CD4-positive, alpha-beta T cell treated with Interleukin-4 for 1 hour (primary cell): ENCODE results near the gene BRMS1L.
"Not testable (repeated sequence)": the region's sequence is repeated elsewhere in the genome, so short reads cannot be mapped to it uniquely, and the experiment has no call there.

ENCODE experiments used
- DNase-seq, 2 donors: peaks; one replicate each; pipeline ENCODE4 v3.0.0-alpha.2; 2020 to 2022

BRMS1L gene

GRCh38 chr14:35826218-35826951, at the start of gene BRMS1L:
TSS of gene BRMS1L (plus strand) at chr14:35826338. CDS start at chr14:35826517, 179 bp downstream.
- peak; percentile 97 for DNase-seq

- no peak for DNase-seq
These were observed 49.3 kb upstream of the BRMS1L start for GRCh38 chr14:35776823-35777222.

- not testable (repeated sequence) for DNase-seq
These were observed 48.6 kb upstream of the BRMS1L start for GRCh38 chr14:35777550-35777949.

GRCh38 chr14:35779368-35779767, 46.8 kb upstream of the BRMS1L start:
- no peak for DNase-seq

- no peak for DNase-seq
These were observed 42.4 kb upstream of the BRMS1L start for GRCh38 chr14:35783699-35784098.

- DNase-seq, result no peak
These were observed 39.3 kb upstream of the BRMS1L start for GRCh38 chr14:35786856-35787255.

GRCh38 chr14:35789651-35790050, 36.5 kb upstream of the BRMS1L start:
- no peak for DNase-seq

GRCh38 chr14:35797796-35798195, 28.3 kb upstream of the BRMS1L start:
- no peak for DNase-seq

GRCh38 chr14:35806006-35806907, 19.9 kb upstream of the BRMS1L start:
- no peak for DNase-seq

GRCh38 chr14:35807131-35807961, 18.8 kb upstream of the BRMS1L start:
- no peak for DNase-seq

- DNase-seq, result peak in 1 of 2 donors; percentile 45
These were observed 18.0 kb upstream of the BRMS1L start for GRCh38 chr14:35808076-35808637.

- peak; percentile 97 to 98 for DNase-seq
These were observed 17.2 kb upstream of the BRMS1L start, which contains the start of gene RALGAPA1 for GRCh38 chr14:35808638-35809563. TSS of gene RALGAPA1 (minus strand) at chr14:35809295. CDS start at chr14:35808835, 460 bp downstream.

GRCh38 chr14:35809597-35809996, 16.5 kb upstream of the BRMS1L start:
- DNase-seq, result no peak

GRCh38 chr14:35810963-35811362, 15.2 kb upstream of the BRMS1L start:
- no peak for DNase-seq

GRCh38 chr14:35814371-35815005, 11.7 kb upstream of the BRMS1L start:
- DNase-seq, result peak; percentile 81 to 85

- DNase-seq, result peak in 1 of 2 donors; percentile 32
These were observed 7.6 kb upstream of the BRMS1L start for GRCh38 chr14:35818346-35819115.

GRCh38 chr14:35819591-35820540, 6.3 kb upstream of the BRMS1L start:
- no peak for DNase-seq

- peak in 1 of 2 donors; percentile 52 for DNase-seq
These were observed 4.3 kb upstream of the BRMS1L start for GRCh38 chr14:35821564-35822411.
